ENCODE results near the gene APC2. TPM values are rescaled to one million over a fixed set of nuclear protein-coding genes. Genes with fewer than 3 reads are reported as not detected.

The APC2 gene
- total and polyA plus RNA-seq, 4 donors, result 46.3 to 190 (median 125) TPM

DNA sequence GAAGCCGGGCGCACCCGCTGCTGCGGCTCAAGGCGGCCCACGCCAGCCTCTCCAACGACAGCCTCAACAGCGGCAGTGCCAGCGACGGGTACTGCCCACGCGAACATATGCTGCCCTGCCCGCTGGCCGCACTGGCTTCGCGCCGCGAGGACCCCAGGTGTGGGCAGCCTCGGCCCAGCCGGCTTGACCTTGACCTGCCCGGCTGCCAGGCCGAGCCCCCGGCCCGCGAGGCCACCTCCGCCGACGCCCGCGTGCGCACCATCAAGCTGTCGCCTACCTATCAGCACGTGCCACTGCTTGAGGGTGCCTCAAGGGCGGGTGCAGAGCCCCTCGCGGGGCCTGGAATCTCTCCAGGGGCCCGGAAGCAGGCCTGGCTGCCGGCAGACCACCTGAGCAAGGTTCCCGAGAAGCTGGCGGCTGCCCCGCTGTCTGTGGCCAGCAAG is 16.1 kb downstream of the APC2 start:
- WGBS (ENCODE audit: insufficient coverage), result 70% methylated on average over 41 of the region's 41 CpGs
- H3K4me1 ChIP-seq (ENCODE audit: control insufficient read depth, insufficient read depth, low read length), result peaks cover 31% of the 10 kb centered on the region
- DNase-seq (ENCODE audit: low read depth in 4 of 6, low spot score in 6 of 6), result no peak
- H3K9me3 ChIP-seq (ENCODE audit: control insufficient read depth, insufficient read depth, low read length), result no peaks in the 10 kb centered on the region
- no peak overlapping the region for H3K4me3 ChIP-seq (ENCODE audit: low read depth, low read length)
- no peak overlapping the region for H3K27ac ChIP-seq (ENCODE audit: low read depth, low read length)
- peaks cover 15% of the 10 kb centered on the region for H3K27me3 ChIP-seq (ENCODE audit: control insufficient read depth, insufficient read depth, low read length)
- peaks cover 84% of the 10 kb centered on the region for H3K36me3 ChIP-seq (ENCODE audit: control insufficient read depth, insufficient read depth, low read length)

DNA sequence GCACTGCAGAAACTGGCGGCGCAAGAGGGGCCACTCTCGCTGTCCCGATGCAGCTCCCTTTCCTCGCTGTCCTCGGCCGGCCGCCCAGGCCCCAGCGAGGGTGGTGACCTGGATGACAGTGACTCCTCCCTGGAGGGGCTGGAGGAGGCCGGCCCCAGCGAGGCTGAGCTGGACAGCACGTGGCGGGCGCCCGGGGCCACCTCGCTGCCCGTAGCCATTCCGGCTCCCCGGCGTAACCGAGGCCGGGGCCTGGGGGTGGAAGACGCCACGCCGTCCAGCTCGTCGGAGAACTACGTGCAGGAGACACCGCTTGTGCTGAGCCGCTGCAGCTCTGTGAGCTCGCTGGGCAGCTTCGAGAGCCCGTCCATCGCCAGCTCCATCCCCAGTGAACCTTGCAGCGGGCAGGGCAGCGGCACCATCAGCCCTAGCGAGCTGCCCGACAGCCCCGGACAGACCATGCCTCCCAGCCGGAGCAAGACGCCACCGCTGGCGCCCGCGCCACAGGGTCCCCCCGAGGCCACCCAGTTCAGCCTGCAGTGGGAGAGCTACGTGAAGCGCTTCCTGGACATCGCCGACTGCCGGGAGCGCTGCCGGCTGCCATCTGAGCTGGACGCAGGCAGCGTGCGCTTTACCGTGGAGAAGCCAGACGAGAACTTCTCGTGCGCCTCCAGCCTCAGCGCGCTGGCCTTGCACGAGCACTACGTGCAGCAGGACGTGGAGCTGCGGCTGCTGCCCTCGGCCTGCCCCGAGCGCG is 16.7 kb downstream of the APC2 start:
- Histone ChIP-seq H3K9me3 (ENCODE audit: control insufficient read depth, insufficient read depth, low read length) (no peaks in the 10 kb centered on the region), H3K4me3 (ENCODE audit: low read depth, low read length) (no peak overlapping the region), H3K36me3 (ENCODE audit: control insufficient read depth, insufficient read depth, low read length) (peaks cover 84% of the 10 kb centered on the region), H3K4me1 (ENCODE audit: control insufficient read depth, insufficient read depth, low read length) (peaks cover 37% of the 10 kb centered on the region), H3K27me3 (ENCODE audit: control insufficient read depth, insufficient read depth, low read length) (peaks cover 19% of the 10 kb centered on the region), H3K27ac (ENCODE audit: low read depth, low read length) (no peak overlapping the region)
- DNase-seq (ENCODE audit: low read depth in 4 of 6, low spot score in 6 of 6), result no peak
- 65% methylated on average over 70 of the region's 70 CpGs for WGBS (ENCODE audit: insufficient coverage)

DNA sequence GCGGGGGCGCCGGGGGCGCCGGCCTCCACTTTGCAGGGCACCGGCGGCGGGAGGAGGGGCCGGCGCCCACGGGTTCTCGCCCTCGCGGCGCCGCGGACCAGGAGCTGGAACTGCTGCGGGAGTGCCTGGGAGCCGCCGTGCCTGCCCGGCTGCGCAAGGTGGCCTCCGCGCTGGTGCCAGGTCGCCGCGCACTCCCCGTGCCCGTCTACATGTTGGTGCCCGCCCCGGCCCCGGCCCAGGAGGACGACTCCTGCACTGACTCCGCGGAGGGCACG is 17.2 kb downstream of the APC2 start:
- H3K27me3 ChIP-seq (ENCODE audit: control insufficient read depth, insufficient read depth, low read length), result peaks cover 21% of the 10 kb centered on the region
- H3K36me3 ChIP-seq (ENCODE audit: control insufficient read depth, insufficient read depth, low read length), result peaks cover 84% of the 10 kb centered on the region
- 51% methylated on average over 35 of the region's 36 CpGs for WGBS (ENCODE audit: insufficient coverage)

DNA sequence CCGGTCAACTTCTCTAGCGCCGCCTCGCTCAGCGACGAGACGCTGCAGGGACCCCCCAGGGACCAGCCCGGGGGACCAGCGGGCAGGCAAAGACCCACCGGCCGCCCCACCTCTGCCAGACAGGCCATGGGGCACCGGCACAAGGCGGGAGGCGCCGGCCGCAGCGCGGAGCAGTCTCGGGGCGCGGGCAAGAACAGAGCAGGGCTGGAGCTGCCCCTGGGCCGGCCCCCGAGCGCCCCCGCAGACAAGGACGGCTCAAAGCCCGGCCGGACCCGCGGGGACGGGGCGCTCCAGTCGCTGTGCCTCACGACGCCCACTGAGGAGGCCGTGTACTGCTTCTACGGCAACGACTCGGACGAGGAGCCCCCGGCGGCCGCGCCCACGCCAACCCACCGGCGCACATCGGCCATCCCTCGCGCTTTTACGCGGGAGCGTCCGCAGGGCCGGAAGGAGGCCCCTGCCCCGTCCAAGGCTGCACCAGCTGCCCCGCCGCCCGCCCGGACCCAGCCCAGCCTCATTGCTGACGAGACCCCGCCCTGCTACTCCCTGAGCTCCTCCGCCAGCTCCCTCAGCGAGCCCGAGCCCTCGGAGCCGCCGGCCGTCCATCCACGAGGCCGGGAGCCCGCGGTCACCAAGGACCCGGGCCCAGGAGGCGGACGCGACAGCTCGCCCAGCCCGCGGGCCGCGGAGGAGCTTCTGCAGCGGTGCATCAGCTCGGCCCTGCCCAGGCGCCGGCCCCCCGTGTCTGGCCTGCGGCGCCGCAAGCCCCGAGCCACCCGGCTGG is 17.8 kb downstream of the APC2 start:
- no peaks in the 10 kb centered on the region for H3K9me3 ChIP-seq (ENCODE audit: control insufficient read depth, insufficient read depth, low read length)
- peaks cover 85% of the 10 kb centered on the region for H3K36me3 ChIP-seq (ENCODE audit: control insufficient read depth, insufficient read depth, low read length)
- no peak overlapping the region for H3K4me3 ChIP-seq (ENCODE audit: low read depth, low read length)
- H3K27ac ChIP-seq (ENCODE audit: low read depth, low read length), result no peak overlapping the region
- peaks cover 24% of the 10 kb centered on the region for H3K27me3 ChIP-seq (ENCODE audit: control insufficient read depth, insufficient read depth, low read length)
- peaks cover 47% of the 10 kb centered on the region for H3K4me1 ChIP-seq (ENCODE audit: control insufficient read depth, insufficient read depth, low read length)
- DNase-seq (ENCODE audit: low read depth in 4 of 6, low spot score in 6 of 6), result no peak
- WGBS (ENCODE audit: insufficient coverage), result 50% methylated on average over 92 of the region's 92 CpGs

More for the DNA sequence above, 17.2 kb downstream of the APC2 start:
- no peaks in the 10 kb centered on the region for H3K9me3 ChIP-seq (ENCODE audit: control insufficient read depth, insufficient read depth, low read length)
- H3K27ac ChIP-seq (ENCODE audit: low read depth, low read length), result no peak overlapping the region
- no peak for DNase-seq (ENCODE audit: low read depth in 4 of 6, low spot score in 6 of 6)
- H3K4me3 ChIP-seq (ENCODE audit: low read depth, low read length), result no peak overlapping the region
- peaks cover 42% of the 10 kb centered on the region for H3K4me1 ChIP-seq (ENCODE audit: control insufficient read depth, insufficient read depth, low read length)

DNA sequence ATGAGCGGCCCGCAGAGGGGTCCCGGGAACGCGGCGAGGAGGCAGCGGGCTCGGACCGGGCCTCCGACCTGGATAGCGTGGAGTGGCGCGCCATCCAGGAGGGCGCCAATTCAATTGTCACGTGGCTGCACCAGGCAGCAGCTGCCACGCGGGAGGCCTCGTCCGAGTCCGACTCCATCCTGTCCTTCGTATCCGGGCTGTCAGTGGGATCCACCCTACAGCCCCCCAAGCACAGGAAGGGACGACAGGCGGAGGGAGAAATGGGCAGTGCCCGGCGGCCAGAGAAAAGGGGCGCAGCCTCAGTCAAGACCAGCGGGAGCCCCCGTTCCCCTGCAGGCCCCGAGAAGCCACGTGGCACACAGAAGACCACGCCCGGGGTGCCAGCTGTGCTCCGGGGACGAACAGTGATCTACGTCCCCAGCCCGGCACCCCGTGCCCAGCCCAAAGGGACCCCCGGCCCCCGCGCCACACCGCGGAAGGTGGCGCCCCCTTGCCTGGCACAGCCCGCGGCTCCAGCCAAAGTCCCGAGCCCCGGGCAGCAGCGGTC is 18.4 kb downstream of the APC2 start:
- peaks cover 24% of the 10 kb centered on the region for H3K27me3 ChIP-seq (ENCODE audit: control insufficient read depth, insufficient read depth, low read length)
- peaks cover 54% of the 10 kb centered on the region for H3K4me1 ChIP-seq (ENCODE audit: control insufficient read depth, insufficient read depth, low read length)
- WGBS (ENCODE audit: insufficient coverage), result 50% methylated on average over 42 of the region's 49 CpGs

DNA sequence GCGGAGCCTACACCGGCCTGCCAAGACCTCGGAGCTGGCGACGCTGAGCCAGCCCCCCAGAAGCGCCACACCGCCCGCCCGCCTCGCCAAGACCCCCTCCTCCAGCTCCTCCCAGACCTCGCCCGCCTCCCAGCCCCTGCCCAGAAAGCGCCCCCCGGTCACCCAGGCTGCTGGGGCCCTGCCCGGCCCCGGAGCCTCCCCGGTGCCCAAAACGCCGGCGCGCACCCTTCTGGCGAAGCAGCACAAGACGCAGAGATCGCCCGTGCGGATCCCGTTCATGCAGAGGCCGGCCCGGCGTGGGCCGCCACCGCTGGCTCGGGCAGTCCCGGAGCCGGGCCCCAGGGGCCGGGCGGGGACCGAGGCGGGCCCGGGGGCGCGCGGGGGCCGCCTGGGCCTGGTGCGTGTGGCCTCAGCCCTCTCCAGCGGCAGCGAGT is 18.9 kb downstream of the APC2 start:
- no peak for DNase-seq (ENCODE audit: low read depth in 4 of 6, low spot score in 6 of 6)
- Histone ChIP-seq H3K9me3 (ENCODE audit: control insufficient read depth, insufficient read depth, low read length) (no peaks in the 10 kb centered on the region), H3K27ac (ENCODE audit: low read depth, low read length) (no peak overlapping the region), H3K36me3 (ENCODE audit: control insufficient read depth, insufficient read depth, low read length) (peaks cover 87% of the 10 kb centered on the region), H3K4me1 (ENCODE audit: control insufficient read depth, insufficient read depth, low read length) (peaks cover 59% of the 10 kb centered on the region), H3K27me3 (ENCODE audit: control insufficient read depth, insufficient read depth, low read length) (peaks cover 24% of the 10 kb centered on the region), H3K4me3 (ENCODE audit: low read depth, low read length) (no peak overlapping the region)
- WGBS (ENCODE audit: insufficient coverage), result 36% methylated on average over 47 of the region's 47 CpGs

More for the DNA sequence above, 18.4 kb downstream of the APC2 start:
- no peak overlapping the region for H3K4me3 ChIP-seq (ENCODE audit: low read depth, low read length)
- peaks cover 85% of the 10 kb centered on the region for H3K36me3 ChIP-seq (ENCODE audit: control insufficient read depth, insufficient read depth, low read length)
- no peaks in the 10 kb centered on the region for H3K9me3 ChIP-seq (ENCODE audit: control insufficient read depth, insufficient read depth, low read length)
- H3K27ac ChIP-seq (ENCODE audit: low read depth, low read length), result no peak overlapping the region
- no peak for DNase-seq (ENCODE audit: low read depth in 4 of 6, low spot score in 6 of 6)

DNA sequence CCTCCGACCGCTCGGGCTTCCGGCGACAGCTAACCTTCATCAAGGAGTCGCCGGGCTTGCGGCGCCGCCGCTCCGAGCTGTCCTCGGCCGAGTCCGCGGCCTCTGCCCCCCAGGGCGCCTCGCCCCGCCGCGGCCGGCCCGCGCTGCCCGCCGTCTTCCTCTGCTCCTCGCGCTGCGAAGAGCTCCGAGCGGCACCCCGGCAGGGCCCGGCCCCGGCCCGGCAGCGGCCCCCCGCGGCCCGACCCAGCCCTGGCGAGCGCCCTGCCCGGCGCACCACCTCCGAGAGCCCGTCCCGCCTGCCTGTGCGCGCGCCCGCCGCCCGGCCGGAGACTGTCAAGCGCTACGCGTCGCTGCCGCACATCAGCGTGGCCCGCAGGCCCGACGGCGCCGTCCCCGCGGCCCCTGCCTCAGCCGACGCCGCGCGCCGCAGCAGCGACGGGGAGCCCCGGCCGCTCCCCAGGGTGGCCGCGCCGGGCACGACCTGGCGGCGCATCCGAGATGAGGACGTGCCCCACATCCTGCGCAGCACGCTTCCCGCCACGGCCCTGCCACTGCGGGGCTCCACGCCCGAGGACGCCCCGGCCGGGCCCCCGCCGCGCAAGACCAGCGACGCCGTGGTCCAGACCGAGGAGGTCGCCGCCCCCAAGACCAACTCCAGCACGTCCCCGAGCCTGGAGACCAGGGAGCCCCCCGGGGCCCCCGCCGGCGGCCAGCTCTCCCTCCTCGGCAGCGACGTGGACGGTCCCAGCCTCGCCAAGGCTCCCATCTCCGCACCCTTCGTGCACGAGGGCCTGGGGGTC is 19.5 kb downstream of the APC2 start:
- Histone ChIP-seq H3K4me1 (ENCODE audit: control insufficient read depth, insufficient read depth, low read length) (peaks cover 65% of the 10 kb centered on the region), H3K36me3 (ENCODE audit: control insufficient read depth, insufficient read depth, low read length) (peaks cover 91% of the 10 kb centered on the region), H3K4me3 (ENCODE audit: low read depth, low read length) (no peak overlapping the region), H3K9me3 (ENCODE audit: control insufficient read depth, insufficient read depth, low read length) (no peaks in the 10 kb centered on the region), H3K27me3 (ENCODE audit: control insufficient read depth, insufficient read depth, low read length) (peaks cover 24% of the 10 kb centered on the region), H3K27ac (ENCODE audit: low read depth, low read length) (no peak overlapping the region)
- WGBS (ENCODE audit: insufficient coverage), result 43% methylated on average over 117 of the region's 117 CpGs
- DNase-seq (ENCODE audit: low read depth in 4 of 6, low spot score in 6 of 6), result no peak

DNA sequence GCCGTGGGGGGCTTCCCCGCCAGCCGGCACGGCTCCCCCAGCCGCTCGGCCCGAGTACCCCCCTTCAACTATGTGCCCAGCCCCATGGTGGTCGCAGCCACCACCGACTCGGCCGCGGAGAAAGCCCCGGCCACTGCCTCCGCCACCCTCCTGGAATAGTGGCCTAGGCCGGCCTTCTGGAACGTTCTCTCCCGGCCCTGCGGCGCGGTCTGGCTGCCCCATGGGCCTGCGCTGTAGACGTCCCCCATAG is 20.1 kb downstream of the APC2 start:
- 40% methylated on average over 21 of the region's 22 CpGs for WGBS (ENCODE audit: insufficient coverage)
- peaks cover 70% of the 10 kb centered on the region for H3K4me1 ChIP-seq (ENCODE audit: control insufficient read depth, insufficient read depth, low read length)
- peaks cover 91% of the 10 kb centered on the region for H3K36me3 ChIP-seq (ENCODE audit: control insufficient read depth, insufficient read depth, low read length)
- DNase-seq (ENCODE audit: low read depth in 4 of 6, low spot score in 6 of 6), result no peak
- H3K9me3 ChIP-seq (ENCODE audit: control insufficient read depth, insufficient read depth, low read length), result no peaks in the 10 kb centered on the region
- H3K4me3 ChIP-seq (ENCODE audit: low read depth, low read length), result peak overlapping the region; percentile 12
- H3K27ac ChIP-seq (ENCODE audit: low read depth, low read length), result no peak overlapping the region
- H3K27me3 ChIP-seq (ENCODE audit: control insufficient read depth, insufficient read depth, low read length), result peaks cover 24% of the 10 kb centered on the region

DNA sequence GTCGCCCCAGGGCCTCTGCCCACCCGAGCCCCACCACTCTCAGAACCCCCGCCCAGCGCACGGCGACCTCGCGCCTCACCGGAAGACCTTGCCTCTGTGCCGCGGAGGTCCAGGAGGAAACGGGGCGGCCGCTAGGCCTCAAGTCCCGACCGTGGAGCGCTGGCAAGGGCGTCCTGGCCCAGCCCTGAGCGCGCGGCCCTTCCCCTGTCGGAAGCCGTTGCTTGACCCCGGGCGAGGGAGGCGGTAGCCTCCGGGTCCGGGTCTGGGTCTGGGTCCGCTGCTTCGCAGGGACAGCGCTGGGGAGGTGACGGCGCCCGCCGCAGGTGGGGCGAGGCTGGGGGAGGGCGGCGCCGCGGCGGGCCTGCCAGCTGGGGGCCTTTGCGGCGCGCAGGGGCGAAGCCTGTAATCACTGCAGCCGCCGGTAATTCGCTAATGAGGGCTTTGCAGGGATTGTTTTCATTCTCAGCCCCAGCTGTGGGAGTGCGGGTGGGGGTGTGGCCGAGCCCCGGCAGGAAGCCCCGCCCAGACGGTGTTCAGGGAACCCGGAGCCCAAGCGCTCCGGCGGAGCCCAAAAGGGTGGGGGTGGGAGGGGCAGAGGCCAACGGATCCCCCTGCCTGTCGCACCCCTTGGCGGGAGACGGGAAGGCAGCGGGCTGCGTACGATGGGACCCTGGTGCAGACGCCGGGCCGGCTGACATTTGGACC is 20.5 kb downstream of the APC2 start:
- Histone ChIP-seq H3K36me3 (ENCODE audit: control insufficient read depth, insufficient read depth, low read length) (peaks cover 91% of the 10 kb centered on the region), H3K4me1 (ENCODE audit: control insufficient read depth, insufficient read depth, low read length) (peaks cover 74% of the 10 kb centered on the region), H3K27me3 (ENCODE audit: control insufficient read depth, insufficient read depth, low read length) (peaks cover 24% of the 10 kb centered on the region), H3K9me3 (ENCODE audit: control insufficient read depth, insufficient read depth, low read length) (no peaks in the 10 kb centered on the region), H3K4me3 (ENCODE audit: low read depth, low read length) (peak overlapping the region; percentile 12), H3K27ac (ENCODE audit: low read depth, low read length) (peak overlapping the region; percentile 33)
- peak in 2 of 6 donors; percentile 43 to 73 for DNase-seq (ENCODE audit: low read depth in 4 of 6, low spot score in 6 of 6)
- 20% methylated on average over 67 of the region's 67 CpGs for WGBS (ENCODE audit: insufficient coverage)
